K562 (cell line): ENCODE results near the gene NRTN. TPM values are rescaled to one million over a fixed set of nuclear protein-coding genes. Genes with fewer than 3 reads are reported as not detected.

Experiments used
- ATAC-seq: fragments of 200-7000 bp; cut with Tn5 transposase; 3 replicates; pipeline ENCODE4 v1.9.1; 2020; ENCODE audit warnings: moderate library complexity
- BruUV-seq: library from RNA; stranded (reverse); fragments of 400-500 nt; replicated peaks from 2 replicates; lab custom pipeline; 2021; lab: Mats Ljungman, UMichigan
- CTCF ChIA-PET: fragments of 300-600 bp; formaldehyde crosslinking; extraction: SDS; loops from one replicate; lab custom pipeline; 2021; ENCODE audit warnings: low intra/inter-chr PET ratio; lab: Yijun Ruan, JAX
- POLR2A ChIA-PET: fragments of 300-600, 350-650 bp; sonication (Branson Sonifier 250); formaldehyde crosslinking; extraction: SDS; loops from one replicate; lab custom pipeline; 2021; ENCODE audit warnings: antibody characterized with exemption, inconsistent platforms; lab: Yijun Ruan, JAX
- DNase-seq, 4 experiments: peaks; one replicate each; pipeline versions ENCODE4 v3.0.0 to v3.0.0-alpha.2; 2011 to 2018; ENCODE audit warnings: low spot score in 3 of 4, mixed read lengths in 3 of 4; ENCODE audit errors: extremely low read depth in 1 of 4
- FAIRE-seq: peaks from 2 replicates; lab custom pipeline; 2011; peaks lifted over from hg19 to GRCh38; lab: Jason Lieb, UNC
- H2AFZ ChIP-seq: 2 replicates; pipeline ENCODE4 v1.6.0; 2011; ENCODE audit warnings: low read depth, low read length, control low read depth, inconsistent platforms
- H3K27ac ChIP-seq: fragments of 200-600 bp; 3 replicates; pipeline ENCODE4 v1.8.0; 2011; ENCODE audit warnings: low read depth, mild to moderate bottlenecking, control low read depth, inconsistent platforms, low read length, moderate library complexity, mixed read lengths; ENCODE audit errors: extremely low read depth
- H3K27me3 ChIP-seq, 2 experiments: fragments of 300-600 bp in 1 of 2; 2 replicates in 1 of 2; 3 replicates in 1 of 2; pipeline versions ENCODE4 v1.6.0 to v1.8.0; 2011; ENCODE audit warnings: inconsistent platforms in 2 of 2, low read length in 2 of 2, mild to moderate bottlenecking in 1 of 2, mixed read lengths in 1 of 2, moderate library complexity in 1 of 2; ENCODE audit not compliant: control insufficient read depth in 2 of 2, insufficient read depth in 2 of 2
- H3K36me3 ChIP-seq: fragments of 300-600 bp; 3 replicates; pipeline ENCODE4 v1.8.0; 2011; ENCODE audit warnings: mild to moderate bottlenecking, low read length, inconsistent platforms; ENCODE audit not compliant: control insufficient read depth, insufficient read depth
- H3K4me1 ChIP-seq, 2 experiments: fragments of 200-600 bp in 1 of 2; replicated peaks in 1 of 2; 2 replicates in 1 of 2; 3 replicates in 1 of 2; pipeline versions ENCODE4 v1.5.1 to v1.8.0; 2011; ENCODE audit warnings: inconsistent platforms in 2 of 2, low read length in 2 of 2, mild to moderate bottlenecking in 1 of 2, mixed read lengths in 1 of 2, moderate library complexity in 1 of 2; ENCODE audit not compliant: control insufficient read depth in 2 of 2, insufficient read depth in 2 of 2
- H3K4me2 ChIP-seq: 2 replicates; pipeline ENCODE4 v1.6.1; 2011; ENCODE audit warnings: low read length, control low read depth, inconsistent platforms, mixed read lengths; ENCODE audit not compliant: insufficient read depth
- H3K4me3 ChIP-seq: fragments of 200-600 bp; sonication (generic), shearing (Covaris generic); 2 replicates; pipeline ENCODE4 v1.5.1; 2016; ENCODE audit warnings: control low read depth, inconsistent platforms
- H3K79me2 ChIP-seq: fragments of 200-600 bp; 3 replicates; pipeline ENCODE4 v1.8.0; 2011; ENCODE audit warnings: low read length, inconsistent platforms; ENCODE audit not compliant: control insufficient read depth, insufficient read depth
- H3K9ac ChIP-seq, 2 experiments: 2 replicates each; pipeline versions ENCODE4 v1.6.0 to v1.6.1; 2011; ENCODE audit warnings: low read depth in 2 of 2, low read length in 2 of 2, control low read depth in 1 of 2, inconsistent platforms in 1 of 2, mild to moderate bottlenecking in 1 of 2, mixed read lengths in 1 of 2; ENCODE audit not compliant: insufficient read depth in 1 of 2
- H3K9me1 ChIP-seq: one replicate; pipeline ENCODE4 v1.6.0; 2011; ENCODE audit warnings: inconsistent platforms, mild to moderate bottlenecking, low read length, moderate library complexity; ENCODE audit not compliant: control insufficient read depth, insufficient read depth
- H3K9me3 ChIP-seq: replicated peaks from 2 replicates; pipeline ENCODE4 v1.5.1; 2011; ENCODE audit warnings: low read depth, low read length, inconsistent platforms; ENCODE audit not compliant: control insufficient read depth, insufficient read depth
- H4K20me1 ChIP-seq: replicated peaks from 2 replicates; pipeline ENCODE4 v1.6.1; 2011; ENCODE audit warnings: low read length, inconsistent platforms, mixed read lengths; ENCODE audit not compliant: control insufficient read depth, insufficient read depth
- ATF3 ChIP-seq, 2 experiments: fragments of 450-650 bp in 1 of 2; sonication (generic) in 1 of 2; formaldehyde crosslinking in 1 of 2; IDR thresholded peaks in 1 of 2; conservative IDR thresholded peaks in 1 of 2; 2 replicates each; pipeline versions ENCODE4 v1.6.1 to v1.8.1; 2016 to 2023; ENCODE audit warnings: mild to moderate bottlenecking in 2 of 2, moderate library complexity in 2 of 2, inconsistent platforms in 1 of 2, missing genetic modification reagents in 1 of 2
- CBX5 ChIP-seq: IDR thresholded peaks from 2 replicates; pipeline ENCODE4 v1.6.1; 2014; ENCODE audit warnings: low read depth, borderline replicate concordance
- CBX8 ChIP-seq: fragments of 200-600 bp; sonication (generic); IDR thresholded peaks from 2 replicates; pipeline ENCODE4 v1.6.1; 2012; ENCODE audit warnings: borderline replicate concordance, mixed run types, low read depth, mild to moderate bottlenecking, moderate library complexity, mixed read lengths, low read length, control low read depth, inconsistent platforms; ENCODE audit not compliant: poor library complexity, severe bottlenecking; ENCODE audit errors: extremely low read depth
- HEY1 ChIP-seq: fragments of 250-450 bp; sonication (Bioruptor Pico); IDR thresholded peaks from 2 replicates; pipeline ENCODE4 v1.5.0; 2020; ENCODE audit warnings: mild to moderate bottlenecking, moderate library complexity, borderline replicate concordance
- KAT2B ChIP-seq: IDR thresholded peaks from one replicate; pipeline ENCODE4 v1.6.1; 2012; ENCODE audit warnings: low read depth, mild to moderate bottlenecking, control low read depth, inconsistent platforms, low read length, moderate library complexity
- PRDM10 ChIP-seq: fragments of 450-650 bp; IDR thresholded peaks from 2 replicates; pipeline ENCODE4 v1.6.1; 2018; ENCODE audit not compliant: partially characterized antibody
- PREB ChIP-seq: sonication (generic); formaldehyde crosslinking; IDR thresholded peaks from 2 replicates; pipeline ENCODE4 v1.8.1; 2023; ENCODE audit warnings: mild to moderate bottlenecking, missing genetic modification reagents
- RBM25 ChIP-seq: fragments of 200-400 bp; formaldehyde crosslinking; IDR thresholded peaks from 2 replicates; pipeline ENCODE4 v1.6.1; 2018; ENCODE audit warnings: low read length, low read depth, moderate library complexity; ENCODE audit not compliant: severe bottlenecking
- ZBTB33 ChIP-seq: sonication (generic); formaldehyde crosslinking; IDR thresholded peaks from 2 replicates; pipeline ENCODE4 v1.8.1; 2023; ENCODE audit warnings: mild to moderate bottlenecking, missing genetic modification reagents
- ZNF24 ChIP-seq: fragments of 450-650 bp; IDR thresholded peaks from 2 replicates; pipeline ENCODE4 v1.6.1; 2016
- ZNF354B ChIP-seq: fragments of 250-450 bp; sonication (Bioruptor Pico); IDR thresholded peaks from 2 replicates; pipeline ENCODE4 v1.4.0; 2020
- WGBS: fragments of 100-300 bp; shearing (Covaris generic); methylation state at CpG from one replicate; pipeline ENCODE4 v1.1.6; 2016; ENCODE audit warnings: low coverage, mixed read lengths; ENCODE audit not compliant: insufficient coverage; ENCODE audit errors: missing lambda C conversion rate; 5-methylcytosine and 5-hydroxymethylcytosine counted together
- in situ Hi-C: fragments of 300-500 bp; cut with MboI; formaldehyde crosslinking; loops from 4 replicates; pipeline ENCODE4 v1.15.0; 2018; ENCODE audit warnings: inconsistent platforms, mixed read lengths
- intact Hi-C: fragments of 100-400 bp; cut with micrococcal nuclease; formaldehyde crosslinking; loops from 2 replicates; pipeline ENCODE4 v1.14.2; 2022
- polyA plus RNA-seq, 8 experiments: library from polyadenylated mRNA; depleted of rRNA in 4 of 8; stranded (reverse) in 5 of 8; unstranded in 3 of 8; fragments of >200 nt; fragmentation: Nextera tagmentation in 2 of 8; fragmentation: Illumina TruSeq in 1 of 8; extraction: Ambion mirVana in 2 of 8; extraction: Trizol in 1 of 8; gene quantifications; 2 replicates each; pipeline versions ENCODE4 v1.2.1 to v1.2.3, GENCODE V29; 2011 to 2014; ENCODE audit warnings: inconsistent platforms in 1 of 8, missing spikeins in 1 of 8
- total RNA-seq, 7 experiments: library from RNA; depleted of rRNA in 6 of 7; stranded (reverse); fragments of >200 nt in 6 of 7; fragmentation: Illumina TruSeq in 2 of 7; extraction: Trizol in 2 of 7; gene quantifications; 2 replicates each; pipeline versions ENCODE4 v1.2.1 to v1.2.3, GENCODE V29; 2011 to 2021; ENCODE audit warnings: low replicate concordance in 1 of 7

NRTN gene
- total and polyA plus RNA-seq, 9 of the 15 experiments (the other 6 are each of a cell fraction or from before 2014, with no cell fraction given): 0.62 to 8.1 (median 1.6) TPM; not detected in 2

GRCh38 chr19:5820785-5821184 lies 15.9 kb downstream of the NRTN start (continued):
- TF ChIP-seq HEY1 (no peak), KAT2B (no peak), ATF3 (IDR thresholded peaks at IDR 0.05) (no peak), ATF3 (CRISPR knock-in tag; conservative IDR thresholded peaks at IDR 0.05) (no peak), CBX8 (no peak), RBM25 (peak; percentile 87)

- BruUV-seq: no TSS peak
- Histone ChIP-seq H3K79me2 (no peaks in the 10 kb centered on the region), H3K4me3 (no peak overlapping the region), H3K4me2 (no peak overlapping the region), H3K9ac (no peak overlapping the region; a peak in 1 of 4 replicates), H3K9me1 (no peaks in the 10 kb centered on the region), H3K27me3 (no peaks in the 10 kb centered on the region), H3K36me3 (no peaks in the 10 kb centered on the region), H2AFZ (no peak overlapping the region), H4K20me1 (no peaks in the 10 kb centered on the region), H3K9me3 (no peaks in the 10 kb centered on the region), H3K27ac (no peak overlapping the region), H3K4me1 (peaks cover 0 to 33% of the 10 kb centered on the region in 2 experiments; a peak in 3 of 5 replicates)
- in situ Hi-C loops (no loop called here), intact Hi-C loops (loop anchor here (2.0 kb wide), 1 partner anchor 17 kb away; the partner anchor contains the start of gene NRTN)
- 17% methylated on average over 8 of the region's 8 CpGs for WGBS
- DNase-seq: no peak
- CTCF ChIA-PET: interaction anchor here (3.3 kb wide), 1 partner anchor 17 kb away, joined by 20 read pairs; the partner anchor contains the start of gene NRTN
- no peak for FAIRE-seq
- ATAC-seq: no peak
- POLR2A ChIA-PET: interaction anchor here (0.6 to 1.2 kb wide), 4 partner anchors 10 to 44 kb away, joined by 3 to 4 read pairs (median 3); no protein-coding TSS in a partner anchor
- TF ChIP-seq ZNF24 (peak; percentile 91), CBX5 (no peak), PRDM10 (no peak), ZNF354B (CRISPR knock-in tag) (no peak), ZBTB33 (CRISPR knock-in tag) (no peak), PREB (no peak)
Observed at GRCh38 chr19:5821521-5822180, 16.8 kb downstream of the NRTN start.
